H1 (cell line): ENCODE measurements around the gene TOB2. TPM values are rescaled to one million over a fixed set of nuclear protein-coding genes. Genes with fewer than 3 reads are reported as not detected.
A peak's percentile ranks its signal among the peaks of the same experiment; 100 is the strongest.

Experiments used
- CTCF ChIA-PET: fragments of 300-600 bp; sonication (Branson Sonifier 250); formaldehyde crosslinking; loops from one replicate; lab custom pipeline; 2021; ENCODE audit not compliant: partially characterized antibody; lab: Charles Lee
- POLR2A ChIA-PET: fragments of 300-600 bp; sonication (Branson Sonifier 250); formaldehyde crosslinking; loops from one replicate; lab custom pipeline; 2021; ENCODE audit warnings: inconsistent platforms; ENCODE audit not compliant: partially characterized antibody; lab: Charles Lee
- DNase-seq, 2 experiments: peaks; one replicate each; pipeline versions ENCODE4 v3.0.0 to v3.0.0-alpha.2; 2010 to 2022; ENCODE audit warnings: low spot score in 2 of 2, low read depth in 1 of 2, mixed read lengths in 1 of 2
- FAIRE-seq: peaks from 2 replicates; lab custom pipeline; 2011; peaks lifted over from hg19 to GRCh38; lab: Jason Lieb, UNC
- H2AFZ ChIP-seq: 2 replicates; pipeline ENCODE4 v1.8.1; 2012; ENCODE audit warnings: low read length, inconsistent platforms
- H2AK5ac ChIP-seq: 2 replicates; pipeline ENCODE4 v1.6.1; 2013; ENCODE audit warnings: low read depth, low read length
- H2BK120ac ChIP-seq: replicated peaks from 2 replicates; pipeline ENCODE3; 2013; ENCODE audit warnings: low read depth, low read length, inconsistent platforms
- H2BK12ac ChIP-seq: 2 replicates; pipeline ENCODE4 v1.6.1; 2013; ENCODE audit warnings: low read depth, low read length
- H2BK15ac ChIP-seq: 2 replicates; pipeline ENCODE4 v1.6.1; 2013; ENCODE audit warnings: low read length
- H2BK20ac ChIP-seq: 2 replicates; pipeline ENCODE4 v1.6.1; 2013; ENCODE audit warnings: low read length
- H2BK5ac ChIP-seq: 2 replicates; pipeline ENCODE4 v1.6.1; 2013; ENCODE audit warnings: low read depth, low read length
- H3K14ac ChIP-seq: 2 replicates; pipeline ENCODE4 v1.6.1; 2013; ENCODE audit warnings: inconsistent platforms; ENCODE audit not compliant: insufficient read length
- H3K18ac ChIP-seq: 2 replicates; pipeline ENCODE4 v1.6.1; 2013; ENCODE audit warnings: low read length; ENCODE audit errors: extremely low read depth
- H3K23ac ChIP-seq: 2 replicates; pipeline ENCODE4 v1.6.1; 2013; ENCODE audit warnings: inconsistent platforms; ENCODE audit not compliant: insufficient read length
- H3K23me2 ChIP-seq: 2 replicates; pipeline ENCODE4 v1.6.1; 2013; ENCODE audit warnings: low read depth, low read length
- H3K27ac ChIP-seq: 2 replicates; pipeline ENCODE4 v1.6.1; 2011; ENCODE audit warnings: low read depth, low read length, inconsistent platforms
- H3K27me3 ChIP-seq, 4 experiments: replicated peaks in 1 of 4; 1 replicate in 1 of 4; 2 replicates in 3 of 4; pipeline versions ENCODE4 v1.6.1 to v1.8.1; 2011 to 2013; ENCODE audit warnings: low read length in 3 of 4, mild to moderate bottlenecking in 3 of 4, inconsistent platforms in 2 of 4, mixed read lengths in 2 of 4, moderate library complexity in 1 of 4; ENCODE audit not compliant: control insufficient read depth in 3 of 4, insufficient read depth in 3 of 4; ENCODE audit errors: extremely low read depth in 1 of 4
- H3K36me3 ChIP-seq, 4 experiments: 2 replicates each; pipeline versions ENCODE4 v1.6.1 to v1.8.1; 2011 to 2013; ENCODE audit warnings: mild to moderate bottlenecking in 4 of 4, low read length in 3 of 4, moderate library complexity in 2 of 4, control low read depth in 1 of 4, inconsistent platforms in 1 of 4; ENCODE audit not compliant: insufficient read depth in 4 of 4, control insufficient read depth in 2 of 4
- H3K4ac ChIP-seq: replicated peaks from 2 replicates; pipeline ENCODE3; 2013; ENCODE audit warnings: low read length, low read depth, mixed read lengths, inconsistent platforms; ENCODE audit not compliant: insufficient read length
- H3K4me1 ChIP-seq, 4 experiments: replicated peaks in 1 of 4; 1 replicate in 1 of 4; 2 replicates in 3 of 4; pipeline versions ENCODE4 v1.6.1 to v1.8.1; 2011 to 2013; ENCODE audit warnings: low read length in 3 of 4, inconsistent platforms in 2 of 4, mixed read lengths in 1 of 4; ENCODE audit not compliant: insufficient read depth in 4 of 4, control insufficient read depth in 3 of 4
- H3K4me2 ChIP-seq, 2 experiments: 2 replicates each; pipeline versions ENCODE4 v1.6.1 to v1.8.1; 2011 to 2013; ENCODE audit warnings: low read depth in 2 of 2, low read length in 2 of 2, control low read depth in 1 of 2, inconsistent platforms in 1 of 2, mild to moderate bottlenecking in 1 of 2; ENCODE audit not compliant: insufficient read depth in 1 of 2
- H3K4me3 ChIP-seq, 4 experiments: fragments of 200-600, 300-600 bp in 1 of 4; sonication (generic), shearing (Covaris generic), sonication (Bioruptor Twin) in 1 of 4; 2 replicates each; pipeline versions ENCODE4 v1.5.1 to v1.8.1; 2011 to 2016; ENCODE audit warnings: low read length in 4 of 4, low read depth in 3 of 4, control low read depth in 2 of 4, inconsistent platforms in 2 of 4, mild to moderate bottlenecking in 2 of 4, mixed read lengths in 1 of 4, moderate library complexity in 1 of 4; ENCODE audit not compliant: insufficient read depth in 2 of 4; ENCODE audit errors: extremely low read depth in 1 of 4
- H3K56ac ChIP-seq: replicated peaks from 2 replicates; pipeline ENCODE3; 2013; ENCODE audit warnings: low read depth, mild to moderate bottlenecking, mixed read lengths, low read length, inconsistent platforms; ENCODE audit not compliant: insufficient read length
- H3K79me1 ChIP-seq: 2 replicates; pipeline ENCODE4 v1.6.1; 2013; ENCODE audit warnings: low read depth, low read length, control low read depth
- H3K79me2 ChIP-seq, 2 experiments: 2 replicates each; pipeline versions ENCODE4 v1.6.1 to v1.8.1; 2012 to 2013; ENCODE audit warnings: low read length in 2 of 2, mild to moderate bottlenecking in 2 of 2, inconsistent platforms in 1 of 2; ENCODE audit not compliant: insufficient read depth in 2 of 2, control insufficient read depth in 1 of 2
- H3K9ac ChIP-seq, 4 experiments: replicated peaks in 1 of 4; 1 replicate in 1 of 4; 2 replicates in 3 of 4; pipeline versions ENCODE4 v1.6.1 to v1.8.1; 2011 to 2013; ENCODE audit warnings: low read depth in 3 of 4, low read length in 3 of 4, control low read depth in 2 of 4, mild to moderate bottlenecking in 2 of 4, moderate library complexity in 2 of 4, inconsistent platforms in 1 of 4; ENCODE audit errors: extremely low read depth in 1 of 4
- H3K9me3 ChIP-seq, 2 experiments: 2 replicates each; pipeline versions ENCODE4 v1.6.1 to v1.8.1; 2012 to 2013; ENCODE audit warnings: mild to moderate bottlenecking in 2 of 2, moderate library complexity in 2 of 2, control low read depth in 1 of 2, inconsistent platforms in 1 of 2, low read depth in 1 of 2, low read length in 1 of 2, mixed read lengths in 1 of 2; ENCODE audit not compliant: insufficient read depth in 2 of 2
- H4K20me1 ChIP-seq, 2 experiments: replicated peaks in 1 of 2; 2 replicates each; pipeline versions ENCODE3 to v1.8.1; 2011 to 2013; ENCODE audit warnings: inconsistent platforms in 2 of 2, low read length in 2 of 2, mild to moderate bottlenecking in 1 of 2; ENCODE audit not compliant: insufficient read depth in 2 of 2, control insufficient read depth in 1 of 2
- H4K5ac ChIP-seq: 2 replicates; pipeline ENCODE4 v1.6.1; 2013; ENCODE audit warnings: low read length, low read depth, mixed read lengths, inconsistent platforms; ENCODE audit not compliant: insufficient read length
- H4K8ac ChIP-seq: 2 replicates; pipeline ENCODE4 v1.8.0; 2013; ENCODE audit warnings: mild to moderate bottlenecking, moderate library complexity, low read length, inconsistent platforms; ENCODE audit not compliant: insufficient read depth; ENCODE audit errors: extremely low read depth
- H4K91ac ChIP-seq: replicated peaks from 2 replicates; pipeline ENCODE3; 2013; ENCODE audit warnings: low read length, mixed read lengths, inconsistent platforms; ENCODE audit not compliant: insufficient read length
- SP2 ChIP-seq: IDR thresholded peaks from 2 replicates; pipeline ENCODE4 v1.6.1; 2012; ENCODE audit warnings: mild to moderate bottlenecking, low read length, inconsistent platforms
- WGBS, 2 experiments: shearing (Covaris generic) in 1 of 2; methylation state at CpG; one replicate each; pipeline versions ENCODE4 v1.1.6 to v1.1.7; 2013 to 2015; ENCODE audit warnings: low lambda C conversion rate in 2 of 2, mixed read lengths in 2 of 2, inconsistent platforms in 1 of 2, low coverage in 1 of 2, missing lambda C conversion rate in 1 of 2; ENCODE audit not compliant: insufficient replicate concordance in 2 of 2, insufficient coverage in 1 of 2, insufficient read length in 1 of 2; ENCODE audit errors: extremely low coverage in 1 of 2, missing lambda C conversion rate in 1 of 2; 5-methylcytosine and 5-hydroxymethylcytosine counted together
- polyA plus RNA-seq, 7 experiments: library from polyadenylated mRNA; depleted of rRNA in 3 of 7; stranded (reverse) in 5 of 7; unstranded in 2 of 7; fragments of >200 nt in 5 of 7; fragments of 200-250 nt in 2 of 7; gene quantifications; 1 replicate in 5 of 7; 2 replicates in 1 of 7; 4 replicates in 1 of 7; pipeline versions ENCODE4 v1.2.1 to v1.2.3, GENCODE V29; 2011 to 2013; ENCODE audit warnings: missing spikeins in 2 of 7, mixed read lengths in 2 of 7
- total RNA-seq: library from RNA; stranded (reverse); fragmentation: NEBNext Ultra II Directional; extraction: Animal tissue kit (Norgen Biotek cat#: 25700); gene quantifications from 2 replicates; pipeline ENCODE4 v1.2.1, GENCODE V29; 2021

Gene TOB2
- total and polyA plus RNA-seq, 2 of the 8 experiments (the other 6 are each of a cell fraction or from before 2014, with no cell fraction given): 27.0 to 54.1 TPM

- H3K23me2 ChIP-seq: no peaks in the 10 kb centered on the region
- H2AFZ ChIP-seq: no peak overlapping the region
- no peak overlapping the region for H2AK5ac ChIP-seq
- CTCF ChIA-PET: interaction anchor here (0.6 to 4.1 kb wide), 5 partner anchors 26 to 100 kb away, joined by 3 to 18 read pairs (median 3); no protein-coding TSS in a partner anchor
- H3K27ac ChIP-seq: no peak overlapping the region
- H2BK120ac ChIP-seq: no peak overlapping the region
- no peak overlapping the region for H3K4me3 ChIP-seq
- H4K5ac ChIP-seq: no peak overlapping the region
- peak overlapping the region; percentile 91 for H4K8ac ChIP-seq
- H3K4me2 ChIP-seq: no peak overlapping the region
- H2BK20ac ChIP-seq: no peak overlapping the region; the same call in 1 of the 2 replicates
- no peak overlapping the region for H4K91ac ChIP-seq
- POLR2A ChIA-PET: interaction anchor here (0.6 to 2.9 kb wide), 9 partner anchors 10 to 145 kb away, joined by 3 to 21 read pairs (median 4); partner anchors contain the start of gene TOB2
- H2BK5ac ChIP-seq: no peak overlapping the region
- FAIRE-seq (no peak), DNase-seq (no peak)
- no peaks in the 10 kb centered on the region; a peak in 1 of 7 replicates for H3K4me1 ChIP-seq
- H3K36me3 ChIP-seq: peaks cover 0 to 9% (median 0%) of the 10 kb centered on the region in 4 experiments; a peak in 4 of 8 replicates
- peaks cover 5% of the 10 kb centered on the region for H3K79me1 ChIP-seq
- H4K20me1 ChIP-seq: peaks cover 0 to 2% of the 10 kb centered on the region in 2 experiments
- H3K9me3 ChIP-seq: no peaks in the 10 kb centered on the region
- H3K23ac ChIP-seq: no peak overlapping the region
- no peak overlapping the region for H3K18ac ChIP-seq
- H3K56ac ChIP-seq: no peak overlapping the region
- no peak overlapping the region for H2BK12ac ChIP-seq
- no peak overlapping the region for H3K4ac ChIP-seq
- H3K9ac ChIP-seq: no peak overlapping the region
- no peak overlapping the region for H2BK15ac ChIP-seq
- no peaks in the 10 kb centered on the region for H3K79me2 ChIP-seq
- H3K27me3 ChIP-seq: no peaks in the 10 kb centered on the region
- no peak overlapping the region for H3K14ac ChIP-seq
- 89% methylated on average over 10 of the region's 13 CpGs; no CpG with 5 or more reads in 1 of the 2 experiments for WGBS, 2 experiments
- TF ChIP-seq SP2: no peak
Observed at GRCh38 chr22:41429232-41429950, 17.2 kb downstream of the TOB2 start.
